Nucleus accumbens (tissue), 56 donors: Measurements from ENCODE around the gene BPHL.
A peak's percentile ranks its signal among the peaks of the same experiment; 100 is the strongest.
"Not testable (repeated sequence)": the region's sequence is repeated elsewhere in the genome, so short reads cannot be mapped to it uniquely, and the experiment has no call there.

ENCODE experiments used
- DNase-seq, 56 donors: peaks; one replicate each; lab custom pipeline; 2025; lab: John Stamatoyannopoulos, UW

The BPHL gene

GRCh38 chr6:3119040-3119723 lies 671 bp downstream of the BPHL start:
- peak in 4 of 56 donors; percentile 41 to 59 (median 52) for DNase-seq

- DNase-seq = no peak
These were observed 2.2 kb downstream of the BPHL start for GRCh38 chr6:3120765-3121089.

GRCh38 chr6:3122823-3123182 lies 4.3 kb downstream of the BPHL start:
- DNase-seq = peak in 1 of 56 donors; percentile 6

- DNase-seq = no peak
These were observed 6.2 kb downstream of the BPHL start for GRCh38 chr6:3124667-3125066.

GRCh38 chr6:3125815-3126214 lies 7.3 kb downstream of the BPHL start:
- no peak for DNase-seq

- DNase-seq = no peak
These were observed 10.0 kb downstream of the BPHL start for GRCh38 chr6:3128356-3129108.

GRCh38 chr6:3131695-3132094 lies 13.2 kb downstream of the BPHL start:
- DNase-seq = no peak

GRCh38 chr6:3133515-3133914 lies 15.0 kb downstream of the BPHL start:
- DNase-seq = no peak

- no peak for DNase-seq
These were observed 17.3 kb downstream of the BPHL start for GRCh38 chr6:3135668-3136291.

- no peak for DNase-seq
These were observed 17.9 kb downstream of the BPHL start for GRCh38 chr6:3136292-3137011.

- peak in 2 of 56 donors; percentile 10 to 22 for DNase-seq
These were observed 18.7 kb downstream of the BPHL start for GRCh38 chr6:3137057-3137777.

- not testable (repeated sequence) for DNase-seq
These were observed 19.4 kb downstream of the BPHL start for GRCh38 chr6:3137873-3138272.

- no peak for DNase-seq
These were observed 19.8 kb downstream of the BPHL start for GRCh38 chr6:3138341-3138740.

GRCh38 chr6:3139090-3139903 lies 20.8 kb downstream of the BPHL start:
- DNase-seq = peak in 6 of 56 donors; percentile 9 to 35 (median 17)

- DNase-seq = no peak
These were observed 21.7 kb downstream of the BPHL start for GRCh38 chr6:3140201-3140600.

GRCh38 chr6:3142536-3142935 lies 24.0 kb downstream of the BPHL start:
- no peak for DNase-seq

- no peak for DNase-seq
These were observed 24.6 kb downstream of the BPHL start for GRCh38 chr6:3143158-3143557.

- DNase-seq = no peak
These were observed 26.1 kb downstream of the BPHL start for GRCh38 chr6:3144571-3144970.

- no peak for DNase-seq
These were observed 29.6 kb downstream of the BPHL start for GRCh38 chr6:3147914-3148757.
